HEK293T (cell line): ENCODE measurements around the gene MARCHF9.

ENCODE experiments used
- ARNT ChIP-seq: fragments of 450-650 bp; IDR thresholded peaks from 2 replicates; pipeline ENCODE4 v1.6.1; 2017; ENCODE audit warnings: mild to moderate bottlenecking
- BHLHE40 ChIP-seq: fragments of 450-650 bp; IDR thresholded peaks from 2 replicates; pipeline ENCODE4 v1.6.1; 2016; ENCODE audit warnings: mild to moderate bottlenecking, moderate library complexity, borderline replicate concordance
- CTBP1 ChIP-seq: fragments of 450-650 bp; IDR thresholded peaks from 2 replicates; pipeline ENCODE4 v1.6.1; 2016; ENCODE audit warnings: borderline replicate concordance
- ELF4 ChIP-seq: fragments of 450-650 bp; IDR thresholded peaks from 2 replicates; pipeline ENCODE4 v1.6.1; 2017; ENCODE audit warnings: antibody characterized with exemption
- FOXA1 ChIP-seq: fragments of 450-650 bp; IDR thresholded peaks from 2 replicates; pipeline ENCODE4 v1.6.1; 2016; ENCODE audit warnings: mild to moderate bottlenecking
- FOXK2 ChIP-seq: fragments of 450-650 bp; IDR thresholded peaks from 2 replicates; pipeline ENCODE4 v1.6.1; 2016; ENCODE audit warnings: mild to moderate bottlenecking
- FOXM1 ChIP-seq: fragments of 450-650 bp; IDR thresholded peaks from 2 replicates; pipeline ENCODE4 v1.6.1; 2017; ENCODE audit warnings: mild to moderate bottlenecking, borderline replicate concordance
- LEF1 ChIP-seq: fragments of 450-650 bp; IDR thresholded peaks from 2 replicates; pipeline ENCODE4 v1.6.1; 2017; ENCODE audit warnings: mild to moderate bottlenecking, borderline replicate concordance
- NFRKB ChIP-seq: fragments of 450-650 bp; IDR thresholded peaks from 2 replicates; pipeline ENCODE4 v1.6.1; 2016; ENCODE audit warnings: mild to moderate bottlenecking, moderate library complexity
- PKNOX1 ChIP-seq: fragments of 450-650 bp; IDR thresholded peaks from 2 replicates; pipeline ENCODE4 v1.6.1; 2016
- SP1 ChIP-seq: fragments of 450-650 bp; IDR thresholded peaks from 2 replicates; pipeline ENCODE4 v1.6.1; 2017
- SUZ12 ChIP-seq: fragments of 450-650 bp; IDR thresholded peaks from 2 replicates; pipeline ENCODE4 v1.6.1; 2016; ENCODE audit warnings: mild to moderate bottlenecking
- TARDBP ChIP-seq: fragments of 450-650 bp; IDR thresholded peaks from 2 replicates; pipeline ENCODE4 v1.6.1; 2016
- ZNF384 ChIP-seq: fragments of 450-650 bp; IDR thresholded peaks from 2 replicates; pipeline ENCODE4 v1.6.1; 2016

GRCh38 chr12:57802607-57803006 is 47.7 kb downstream of the MARCHF9 start:
- TF ChIP-seq FOXM1 (no peak), LEF1 (no peak), FOXK2 (no peak), FOXA1 (no peak), SP1 (no peak), NFRKB (no peak), ELF4 (no peak), ZNF384 (no peak), SUZ12 (no peak), ARNT (no peak), BHLHE40 (no peak), CTBP1 (no peak), TARDBP (no peak), PKNOX1 (no peak)
